Measurements from ENCODE around the gene NRXN2.

GRCh38 chr11:64719406-64719805 lies 3.6 kb downstream of the NRXN2 start:
- no peak for TF ChIP-seq CTCF (IDR thresholded peaks at IDR 0.05)
- no peak for TF ChIP-seq EZH2phosphoT487 (IDR thresholded peaks at IDR 0.05)
- TF ChIP-seq EZH2 (IDR thresholded peaks at IDR 0.05), result no peak
